CD4-positive, alpha-beta T cell treated with Interleukin-10 for 1 hour (primary cell): ENCODE data around the gene TSKU.

ENCODE experiments used
- DNase-seq: peaks from one replicate; pipeline ENCODE4 v3.0.0-alpha.2; 2020

The TSKU gene

DNA sequence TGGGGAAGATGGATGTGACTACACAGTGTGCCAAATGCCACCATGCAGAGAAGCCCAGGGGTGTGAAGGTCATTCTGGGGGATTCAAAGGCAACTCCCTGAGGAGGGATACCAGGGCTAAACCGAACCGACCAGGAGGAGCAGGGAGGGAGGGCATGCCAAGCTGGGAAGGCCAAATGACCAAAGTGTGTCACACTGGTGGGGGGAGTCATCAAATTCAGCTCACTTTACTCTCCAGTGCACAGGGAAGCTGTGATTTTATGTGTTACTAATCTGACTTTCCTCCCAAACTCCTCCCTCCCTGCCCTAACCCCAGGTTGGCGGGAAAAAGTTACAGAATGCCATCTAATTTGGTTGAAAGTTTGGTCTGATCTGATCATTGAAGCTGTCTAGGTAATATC, 29.7 kb upstream of the TSKU start:
- no peak for DNase-seq

DNA sequence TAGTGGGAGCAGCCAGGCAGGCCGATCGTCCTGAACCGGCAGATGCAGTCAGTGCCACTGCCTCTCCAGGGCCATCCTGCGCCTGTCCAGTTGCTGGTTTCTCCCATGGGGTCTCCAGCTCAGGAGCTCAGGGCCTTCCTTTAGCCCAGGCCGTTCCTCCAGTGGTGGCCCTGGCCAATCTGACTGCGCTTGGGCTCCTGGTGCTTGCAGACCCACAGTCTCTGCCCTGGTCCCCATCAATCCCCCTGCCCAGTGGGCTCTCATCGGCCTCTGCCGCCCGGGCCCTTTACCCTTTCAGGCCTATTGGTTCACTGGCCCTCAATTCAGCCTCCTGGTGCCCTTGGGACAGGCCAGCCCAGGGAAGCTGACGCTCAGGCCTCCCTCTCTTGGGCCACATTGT, 29.2 kb upstream of the TSKU start:
- DNase-seq = no peak

DNA sequence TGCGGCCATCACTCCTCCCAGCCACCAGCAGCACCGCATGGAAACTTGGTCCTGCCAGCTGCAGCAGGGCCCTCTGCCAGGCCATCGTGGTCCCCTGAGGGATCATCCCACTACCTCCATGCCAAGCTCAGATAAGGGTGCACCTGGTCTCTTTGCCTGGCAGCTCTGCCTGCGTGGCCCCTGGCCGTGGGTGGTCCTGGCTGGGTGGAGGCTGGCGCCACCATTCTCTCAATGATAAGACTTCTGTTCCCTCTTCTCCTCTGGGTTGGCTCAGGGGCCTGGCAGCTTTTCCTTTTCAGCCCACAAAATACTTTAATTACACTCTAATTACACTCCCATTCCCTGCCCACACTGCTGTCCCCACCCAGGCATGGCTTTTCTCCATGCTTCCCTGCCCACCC, 26.8 kb upstream of the TSKU start:
- no peak for DNase-seq

GRCh38 chr11:76758311-76758710, 24.8 kb upstream of the TSKU start:
- DNase-seq = no peak

GRCh38 chr11:76759092-76759491, 24.1 kb upstream of the TSKU start:
- DNase-seq = no peak

- no peak for DNase-seq
Observed at GRCh38 chr11:76759517-76759916, 23.6 kb upstream of the TSKU start.

- DNase-seq = no peak
Observed at GRCh38 chr11:76760236-76760635, 22.9 kb upstream of the TSKU start.

- DNase-seq = no peak
Observed at GRCh38 chr11:76761718-76762355, 21.3 kb upstream of the TSKU start.

DNA sequence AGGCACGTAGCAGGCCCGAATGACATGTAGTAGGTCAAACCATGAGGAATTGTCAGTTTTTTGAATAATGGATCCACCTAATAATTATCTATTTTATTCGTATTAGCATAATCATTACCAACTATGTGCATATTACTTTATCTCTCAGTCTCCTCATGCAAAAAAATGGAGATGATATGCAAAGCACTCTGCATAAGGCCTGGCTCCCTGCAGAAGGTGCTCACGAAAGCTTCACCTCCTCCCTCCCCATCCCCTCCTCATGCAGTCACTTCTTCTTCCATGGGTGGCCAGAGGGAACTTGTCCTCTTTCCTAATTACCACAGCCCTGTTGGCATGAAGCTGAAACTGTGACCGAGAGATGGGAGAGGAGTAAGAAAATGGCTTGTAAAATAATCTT, 20.8 kb upstream of the TSKU start:
- DNase-seq = no peak

- DNase-seq = no peak
Observed at GRCh38 chr11:76762867-76763572, 20.1 kb upstream of the TSKU start.

GRCh38 chr11:76763573-76764346, 19.4 kb upstream of the TSKU start:
- no peak for DNase-seq

GRCh38 chr11:76764941-76765665, 18.1 kb upstream of the TSKU start:
- DNase-seq = no peak

DNA sequence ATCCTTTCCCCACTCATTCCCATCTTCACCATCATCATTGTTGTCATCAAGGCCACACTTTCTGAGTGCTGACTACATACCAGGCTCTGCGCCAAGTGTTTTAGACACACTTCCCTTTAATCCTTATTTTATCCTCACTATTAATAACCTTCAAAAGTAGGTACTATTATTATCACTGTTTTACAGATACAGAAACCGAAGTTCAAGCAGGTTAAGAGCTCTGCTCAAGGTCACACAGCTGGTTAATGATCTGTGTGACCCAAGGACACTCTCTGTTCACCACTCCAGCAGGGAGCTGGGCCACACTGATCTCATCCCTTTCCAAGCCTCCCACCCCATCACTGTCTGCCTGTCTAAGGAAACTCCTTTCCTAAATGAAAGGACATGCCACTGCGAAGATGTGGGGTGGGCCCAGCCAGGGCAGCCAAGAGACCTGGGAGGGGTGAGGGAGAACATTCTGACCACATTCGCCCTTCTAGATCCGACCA, 17.2 kb upstream of the TSKU start:
- DNase-seq = no peak

- no peak for DNase-seq
Observed at GRCh38 chr11:76766521-76766920, 16.6 kb upstream of the TSKU start.

GRCh38 chr11:76767659-76768058, 15.5 kb upstream of the TSKU start:
- no peak for DNase-seq

GRCh38 chr11:76768088-76768908, 14.9 kb upstream of the TSKU start:
- peak; percentile 21 for DNase-seq

- no peak for DNase-seq
Observed at GRCh38 chr11:76768909-76769560, 14.1 kb upstream of the TSKU start.

GRCh38 chr11:76769645-76770586, 13.2 kb upstream of the TSKU start:
- DNase-seq = no peak

GRCh38 chr11:76770642-76771445, 12.3 kb upstream of the TSKU start:
- no peak for DNase-seq
